Neural progenitor cell (in vitro differentiated cells): ENCODE results near the gene NDFIP1.
A peak's percentile ranks its signal among the peaks of the same experiment; 100 is the strongest.

ENCODE experiments used
- CTCF ChIP-seq: fragments of 200-600 bp; sonication (generic); IDR thresholded peaks from 2 replicates; pipeline ENCODE4 v1.5.1; 2017; ENCODE audit warnings: antibody characterized with exemption, mild to moderate bottlenecking
- EZH2 ChIP-seq: fragments of 200-600 bp; sonication (generic); IDR thresholded peaks from 2 replicates; pipeline ENCODE4 v1.6.1; 2017; ENCODE audit warnings: antibody characterized with exemption, mild to moderate bottlenecking, moderate library complexity

DNA sequence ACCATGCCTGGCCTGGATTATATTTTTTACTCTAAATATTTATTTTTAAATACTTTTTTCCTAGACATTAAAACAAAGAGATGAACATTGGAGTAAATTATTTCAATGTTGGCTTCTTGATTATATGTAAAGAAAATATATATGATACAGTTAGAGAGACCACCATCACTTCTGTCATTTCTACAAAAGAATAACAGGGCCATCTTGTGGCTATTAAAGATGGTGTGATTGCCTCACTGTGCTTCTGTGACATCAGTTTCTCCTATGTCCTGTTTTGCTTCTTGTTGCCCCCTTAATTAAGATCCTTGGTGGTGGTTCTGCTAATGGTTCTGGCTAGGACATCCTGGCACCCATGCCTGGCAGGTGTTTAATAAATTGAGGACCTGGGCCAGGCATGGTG lies 32.9 kb downstream of the NDFIP1 start:
- peak; percentile 43 for TF ChIP-seq CTCF
- no peak for TF ChIP-seq EZH2
